ENCODE data around the gene PDS5B. TPM values are rescaled to one million over a fixed set of nuclear protein-coding genes. Genes with fewer than 3 reads are reported as not detected.

Gene PDS5B
- total and polyA plus RNA-seq, 2 donors from 2014 or later, result 6.9 to 41.2 TPM

DNA sequence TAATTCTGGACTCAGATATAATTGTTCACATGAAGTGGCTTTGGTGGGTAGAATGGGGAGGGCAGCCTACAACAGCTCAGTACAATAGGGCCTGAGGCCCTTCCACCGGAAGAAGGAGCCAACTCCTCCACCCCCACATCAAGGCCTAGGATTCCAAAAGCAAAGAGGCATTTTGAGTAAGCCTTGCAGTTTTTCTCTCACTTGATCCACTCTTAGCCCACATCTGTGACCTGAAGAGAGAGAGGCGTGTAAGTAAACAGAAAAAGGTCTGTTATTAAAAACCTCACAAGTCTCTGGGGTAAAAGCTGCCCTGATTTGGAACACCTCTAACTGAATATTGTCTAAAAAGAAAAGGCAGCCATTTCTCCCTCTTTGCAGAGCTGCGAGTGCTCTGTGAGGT lies 215.9 kb downstream of the PDS5B start:
- no peak for FAIRE-seq
- intact Hi-C loops (cut with DNase I), result no loop called here
- Histone ChIP-seq H3K36me3 (ENCODE audit: control insufficient read depth in 2 of 3, insufficient read depth in 3 of 3, low read length in 3 of 3) (no peaks in the 10 kb centered on the region), H3K9ac (ENCODE audit: low read length in 3 of 3) (no peak overlapping the region), H3K27ac (ENCODE audit: low read depth in 2 of 2, low read length in 2 of 2) (no peak overlapping the region), H3K9me3 (ENCODE audit: control insufficient read depth in 2 of 3, insufficient read depth in 1 of 3, low read length in 3 of 3) (peaks cover 0 to 2% (median 0%) of the 10 kb centered on the region in 3 donors), H3K4me3 (ENCODE audit: low read length in 3 of 3) (no peak overlapping the region), H3K27me3 (ENCODE audit: control insufficient read depth, insufficient read depth, low read length) (no peaks in the 10 kb centered on the region), H3K4me1 (ENCODE audit: control insufficient read depth in 2 of 3, insufficient read depth in 2 of 3, low read depth in 1 of 3, low read length in 3 of 3) (no peaks in the 10 kb centered on the region)
- no peak for TF ChIP-seq CTCF (IDR thresholded peaks at IDR 0.05; ENCODE audit: borderline replicate concordance, extremely low read depth, insufficient read depth)
- no peak for DNase-seq

GRCh38 chr13:32804673-32805230 lies 218.5 kb downstream of the PDS5B start:
- H3K9ac ChIP-seq (ENCODE audit: low read length in 3 of 3), result no peak overlapping the region
- no peak for FAIRE-seq
- DNase-seq, result peak in 1 of 5 donors; percentile 9
- intact Hi-C loops (cut with DNase I), result no loop called here
- no peak overlapping the region for H3K27ac ChIP-seq (ENCODE audit: low read depth in 2 of 2, low read length in 2 of 2)
- H3K9me3 ChIP-seq (ENCODE audit: control insufficient read depth in 2 of 3, insufficient read depth in 1 of 3, low read length in 3 of 3), result peaks cover 0 to 2% (median 0%) of the 10 kb centered on the region in 3 donors
- H3K27me3 ChIP-seq (ENCODE audit: control insufficient read depth, insufficient read depth, low read length), result no peaks in the 10 kb centered on the region
- H3K4me3 ChIP-seq (ENCODE audit: low read length in 3 of 3), result no peak overlapping the region
- no peak for TF ChIP-seq CTCF (IDR thresholded peaks at IDR 0.05; ENCODE audit: borderline replicate concordance, extremely low read depth, insufficient read depth)
- no peaks in the 10 kb centered on the region for H3K4me1 ChIP-seq (ENCODE audit: control insufficient read depth in 2 of 3, insufficient read depth in 2 of 3, low read depth in 1 of 3, low read length in 3 of 3)
- H3K36me3 ChIP-seq (ENCODE audit: control insufficient read depth in 2 of 3, insufficient read depth in 3 of 3, low read length in 3 of 3), result no peaks in the 10 kb centered on the region

DNA sequence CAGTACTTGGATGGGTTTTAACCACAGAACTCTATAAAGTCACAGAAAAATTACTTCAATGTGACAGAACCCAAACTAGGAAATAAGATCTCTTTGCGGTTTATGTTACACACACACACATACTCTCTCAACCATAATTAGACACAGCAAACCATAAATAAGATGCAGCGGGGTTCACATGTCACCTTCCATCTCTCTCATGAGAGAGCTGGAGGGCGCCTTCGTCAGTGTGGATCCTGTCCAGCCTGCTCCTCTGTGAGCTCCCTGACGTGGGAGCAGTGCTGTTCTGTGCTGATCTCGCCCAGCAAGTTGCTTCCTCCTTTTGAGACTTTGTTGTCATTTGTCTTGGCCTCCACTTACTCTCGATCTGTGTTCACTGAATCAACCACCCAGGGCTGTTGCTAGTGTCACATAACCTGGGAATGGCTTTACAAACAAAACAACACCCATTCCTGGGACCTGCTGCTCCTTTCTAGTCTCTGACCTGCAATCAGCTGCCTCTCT lies 225.1 kb downstream of the PDS5B start:
- Histone ChIP-seq H3K27me3 (ENCODE audit: control insufficient read depth, insufficient read depth, low read length) (no peaks in the 10 kb centered on the region), H3K9ac (ENCODE audit: low read length in 3 of 3) (no peak overlapping the region), H3K4me1 (ENCODE audit: control insufficient read depth in 2 of 3, insufficient read depth in 2 of 3, low read depth in 1 of 3, low read length in 3 of 3) (no peaks in the 10 kb centered on the region), H3K36me3 (ENCODE audit: control insufficient read depth in 2 of 3, insufficient read depth in 3 of 3, low read length in 3 of 3) (no peaks in the 10 kb centered on the region), H3K27ac (ENCODE audit: low read depth in 2 of 2, low read length in 2 of 2) (no peak overlapping the region), H3K9me3 (ENCODE audit: control insufficient read depth in 2 of 3, insufficient read depth in 1 of 3, low read length in 3 of 3) (no peaks in the 10 kb centered on the region), H3K4me3 (ENCODE audit: low read length in 3 of 3) (no peak overlapping the region)
- no peak for TF ChIP-seq CTCF (IDR thresholded peaks at IDR 0.05; ENCODE audit: borderline replicate concordance, extremely low read depth, insufficient read depth)
- intact Hi-C loops (cut with DNase I), result no loop called here
- FAIRE-seq, result no peak
- DNase-seq, result peak in 4 of 5 donors; percentile 53 to 74 (median 69)
